HG03460 (cell line): ENCODE data around the gene GRAMD1B.

Source experiments
- ATAC-seq: cut with Tn5 transposase; IDR thresholded peaks from one replicate; pipeline ENCODE4 v1.9.1; 2021; ENCODE audit not compliant: unreplicated experiment

Gene GRAMD1B

GRCh38 chr11:123429913-123430720 lies at the start of gene GRAMD1B:
GRAMD1B (plus strand) TSS chr11:123430269; CDS start chr11:123430793, 524 bp downstream.
- ATAC-seq: peak; percentile 65

- no peak for ATAC-seq
Observed at GRCh38 chr11:123381149-123381548, 48.9 kb upstream of the GRAMD1B start.

GRCh38 chr11:123381817-123382554 lies 48.1 kb upstream of the GRAMD1B start:
- peak; percentile 81 for ATAC-seq

GRCh38 chr11:123382555-123383074 lies 47.5 kb upstream of the GRAMD1B start:
- peak; percentile 8 for ATAC-seq

GRCh38 chr11:123384116-123384515 lies 46.0 kb upstream of the GRAMD1B start:
- no peak for ATAC-seq

- ATAC-seq: no peak
Observed at GRCh38 chr11:123386796-123387510, 43.1 kb upstream of the GRAMD1B start.

- ATAC-seq: no peak
Observed at GRCh38 chr11:123388640-123389039, 41.4 kb upstream of the GRAMD1B start.

GRCh38 chr11:123390146-123390545 lies 39.9 kb upstream of the GRAMD1B start:
- no peak for ATAC-seq

GRCh38 chr11:123391646-123392348 lies 38.3 kb upstream of the GRAMD1B start:
- no peak for ATAC-seq

- no peak for ATAC-seq
Observed at GRCh38 chr11:123392431-123392830, 37.6 kb upstream of the GRAMD1B start.

- no peak for ATAC-seq
Observed at GRCh38 chr11:123392844-123393243, 37.2 kb upstream of the GRAMD1B start.

- ATAC-seq: no peak
Observed at GRCh38 chr11:123393312-123393927, 36.6 kb upstream of the GRAMD1B start.

GRCh38 chr11:123404676-123405075 lies 25.4 kb upstream of the GRAMD1B start:
- no peak for ATAC-seq

GRCh38 chr11:123405123-123405592 lies 24.9 kb upstream of the GRAMD1B start:
- no peak for ATAC-seq

GRCh38 chr11:123406441-123407129 lies 23.5 kb upstream of the GRAMD1B start:
- peak; percentile 60 for ATAC-seq

- peak; percentile 43 for ATAC-seq
Observed at GRCh38 chr11:123407130-123407995, 22.7 kb upstream of the GRAMD1B start.

- ATAC-seq: no peak
Observed at GRCh38 chr11:123407996-123408597, 22.0 kb upstream of the GRAMD1B start.
